Measurements from ENCODE around the gene PNPLA3. TPM values are rescaled to one million over a fixed set of nuclear protein-coding genes. Genes with fewer than 3 reads are reported as not detected.

The PNPLA3 gene
- polyA plus RNA-seq, 1 of the 3 experiments (the other 2 are of a cell fraction): 3.2 TPM

GRCh38 chr22:43884600-43885318 is 38.8 kb upstream of the PNPLA3 start:
- ChIA-PET CTCF (interaction anchor here (0.6 to 2.1 kb wide), 26 partner anchors 8 to 591 kb away, joined by 3 to 17 read pairs (median 4); no protein-coding TSS in a partner anchor), POLR2A (no interaction called here)
- Histone ChIP-seq H2AFZ (ENCODE audit: low read depth) (no peak overlapping the region), H3K36me3 (replicated peaks in 1 of 2; ENCODE audit: control insufficient read depth in 1 of 2, insufficient read depth in 2 of 2, low read length in 1 of 2) (no peaks in the 10 kb centered on the region), H3K9me3 (no peaks in the 10 kb centered on the region), H3K79me2 (ENCODE audit: insufficient read depth) (no peaks in the 10 kb centered on the region), H3K4me1 (ENCODE audit: control insufficient read depth in 1 of 2, insufficient read depth in 2 of 2, low read depth in 1 of 2, low read length in 1 of 2) (no peaks in the 10 kb centered on the region), H3F3A (replicated peaks; ENCODE audit: insufficient read depth) (no peaks in the 10 kb centered on the region), H3K4me3 (ENCODE audit: low read depth in 2 of 2, low read length in 1 of 2) (no peak overlapping the region; a peak in 1 of 4 replicates), H3K27me3 (ENCODE audit: insufficient read depth) (no peaks in the 10 kb centered on the region; the same call in 1 of the 2 replicates), H4K20me1 (ENCODE audit: insufficient read depth) (no peaks in the 10 kb centered on the region), H3K4me2 (no peak overlapping the region), H3K9ac (no peak overlapping the region), H3K27ac (ENCODE audit: low read depth in 2 of 2, low read length in 1 of 2) (no peak overlapping the region), H3K9me2 (no peaks in the 10 kb centered on the region)
- peak; percentile 75 for DNase-seq
- TF ChIP-seq RCOR1 (IDR thresholded peaks at IDR 0.05; ENCODE audit: low read length) (no peak), TAF1 (IDR thresholded peaks at IDR 0.05; ENCODE audit: borderline replicate concordance, low read depth, low read length) (no peak), CTCF (IDR thresholded peaks at IDR 0.05) (peak; percentile 62), PBX3 (IDR thresholded peaks at IDR 0.05) (no peak), RFX5 (IDR thresholded peaks at IDR 0.05; ENCODE audit: low read length) (no peak), NRF1 (IDR thresholded peaks at IDR 0.05; ENCODE audit: low read depth, low read length) (no peak), FOSL2 (IDR thresholded peaks at IDR 0.05; ENCODE audit: borderline replicate concordance, low read depth) (no peak), RAD21 (IDR thresholded peaks at IDR 0.05; ENCODE audit: low read length) (peak; percentile 63), EZH2phosphoT487 (IDR thresholded peaks at IDR 0.05; ENCODE audit: borderline replicate concordance, low read depth) (no peak), SMC3 (IDR thresholded peaks at IDR 0.05; ENCODE audit: low read depth, low read length) (peak; percentile 34; the same call in 1 of the 2 replicates), MEF2A (IDR thresholded peaks at IDR 0.05; ENCODE audit: borderline replicate concordance, low read depth) (no peak)
- no CpG with 5 or more reads among the region's 18 CpGs for WGBS (ENCODE audit: low lambda C conversion rate)

- WGBS (ENCODE audit: low lambda C conversion rate): 30% methylated on average over 4 of the region's 7 CpGs
- no peak for DNase-seq
- H3K4me1 ChIP-seq (ENCODE audit: control insufficient read depth in 1 of 2, insufficient read depth in 2 of 2, low read depth in 1 of 2, low read length in 1 of 2): no peaks in the 10 kb centered on the region
- H3F3A ChIP-seq (replicated peaks; ENCODE audit: insufficient read depth): no peaks in the 10 kb centered on the region
- POLR2A ChIA-PET: no interaction called here
- H3K9me3 ChIP-seq: no peaks in the 10 kb centered on the region
- no peak overlapping the region for H3K4me2 ChIP-seq
- H3K79me2 ChIP-seq (ENCODE audit: insufficient read depth): no peaks in the 10 kb centered on the region
- no peak overlapping the region for H3K27ac ChIP-seq (ENCODE audit: low read depth in 2 of 2, low read length in 1 of 2)
- no peaks in the 10 kb centered on the region; the same call in 1 of the 2 replicates for H3K27me3 ChIP-seq (ENCODE audit: insufficient read depth)
- no peak overlapping the region; a peak in 1 of 4 replicates for H3K4me3 ChIP-seq (ENCODE audit: low read depth in 2 of 2, low read length in 1 of 2)
- no peaks in the 10 kb centered on the region for H4K20me1 ChIP-seq (ENCODE audit: insufficient read depth)
- no peaks in the 10 kb centered on the region for H3K9me2 ChIP-seq
- H3K9ac ChIP-seq: no peak overlapping the region
- no peaks in the 10 kb centered on the region for H3K36me3 ChIP-seq (replicated peaks in 1 of 2; ENCODE audit: control insufficient read depth in 1 of 2, insufficient read depth in 2 of 2, low read length in 1 of 2)
- CTCF ChIA-PET: interaction anchor here (0.6 to 2.1 kb wide), 20 partner anchors 9 to 592 kb away, joined by 3 to 17 read pairs (median 4); no protein-coding TSS in a partner anchor
- no peak overlapping the region for H2AFZ ChIP-seq (ENCODE audit: low read depth)
- TF ChIP-seq USF1 (IDR thresholded peaks at IDR 0.05; ENCODE audit: borderline replicate concordance, low read depth) (no peak), MXI1 (IDR thresholded peaks at IDR 0.05; ENCODE audit: low read depth, low read length) (no peak), RFX5 (IDR thresholded peaks at IDR 0.05; ENCODE audit: low read length) (no peak), EP300 (IDR thresholded peaks at IDR 0.05; ENCODE audit: borderline replicate concordance in 1 of 2, low read depth in 1 of 2, low read length in 1 of 2) (no peak), TEAD4 (IDR thresholded peaks at IDR 0.05; ENCODE audit: borderline replicate concordance, insufficient read depth) (no peak), ZBTB33 (IDR thresholded peaks at IDR 0.05; ENCODE audit: borderline replicate concordance, low read depth) (no peak), TAF1 (IDR thresholded peaks at IDR 0.05; ENCODE audit: borderline replicate concordance, low read depth, low read length) (no peak)
These were observed 38.3 kb upstream of the PNPLA3 start for GRCh38 chr22:43885319-43885671.

All from SK-N-SH (cell line).